Endothelial cell of umbilical vein (primary cell): ENCODE data around the gene ADNP.

Source experiments
- CTCF ChIP-seq, 2 donors: IDR thresholded peaks; 1 replicate in 1 of 2; 2 replicates in 1 of 2; pipeline ENCODE4 v1.5.1; 2011; ENCODE audit warnings: low read length in 2 of 2, mild to moderate bottlenecking in 2 of 2, moderate library complexity in 2 of 2, control low read depth in 1 of 2, inconsistent platforms in 1 of 2, low read depth in 1 of 2; ENCODE audit not compliant: insufficient read depth in 1 of 2; ENCODE audit errors: extremely low read depth in 1 of 2
- EZH2 ChIP-seq: IDR thresholded peaks from 2 replicates; pipeline ENCODE4 v1.6.1; 2012; ENCODE audit warnings: borderline replicate concordance, low read depth, mild to moderate bottlenecking, moderate library complexity, low read length, inconsistent platforms; ENCODE audit not compliant: severe bottlenecking
- JUN ChIP-seq: IDR thresholded peaks from 2 replicates; pipeline ENCODE4 v1.6.1; 2011; ENCODE audit warnings: borderline replicate concordance, low read depth; ENCODE audit not compliant: insufficient read length, insufficient read depth
- MAX ChIP-seq: IDR thresholded peaks from 2 replicates; pipeline ENCODE4 v1.6.1; 2011; ENCODE audit not compliant: insufficient read depth, insufficient read length
- MYC ChIP-seq: IDR thresholded peaks from one replicate; pipeline ENCODE4 v1.6.1; 2011; ENCODE audit warnings: mild to moderate bottlenecking, low read depth, low read length
- POLR2A ChIP-seq: IDR thresholded peaks from 2 replicates; pipeline ENCODE4 v1.6.1; 2012; ENCODE audit warnings: low read depth, mild to moderate bottlenecking, control low read depth, low read length
- POLR2AphosphoS5 ChIP-seq: IDR thresholded peaks from 2 replicates; pipeline ENCODE4 v1.6.1; 2012; ENCODE audit warnings: low read depth, mild to moderate bottlenecking, control low read depth, low read length, moderate library complexity; ENCODE audit not compliant: insufficient read depth

GRCh38 chr20:50877232-50877743 is 53.9 kb downstream of the ADNP start:
- no peak for TF ChIP-seq POLR2AphosphoS5
- TF ChIP-seq CTCF (IDR thresholded peaks at IDR 0.05; ENCODE audit: extremely low read depth in 1 of 2, insufficient read depth in 1 of 2, low read depth in 1 of 2, low read length in 2 of 2) = no peak
- TF ChIP-seq POLR2A = no peak
- no peak for TF ChIP-seq EZH2
- no peak for TF ChIP-seq JUN
- no peak for TF ChIP-seq MYC
- no peak for TF ChIP-seq MAX
